ENCODE results near the gene TMEM163.
"Not testable (repeated sequence)": the region's sequence is repeated elsewhere in the genome, so short reads cannot be mapped to it uniquely, and the experiment has no call there.

Gene TMEM163

DNA sequence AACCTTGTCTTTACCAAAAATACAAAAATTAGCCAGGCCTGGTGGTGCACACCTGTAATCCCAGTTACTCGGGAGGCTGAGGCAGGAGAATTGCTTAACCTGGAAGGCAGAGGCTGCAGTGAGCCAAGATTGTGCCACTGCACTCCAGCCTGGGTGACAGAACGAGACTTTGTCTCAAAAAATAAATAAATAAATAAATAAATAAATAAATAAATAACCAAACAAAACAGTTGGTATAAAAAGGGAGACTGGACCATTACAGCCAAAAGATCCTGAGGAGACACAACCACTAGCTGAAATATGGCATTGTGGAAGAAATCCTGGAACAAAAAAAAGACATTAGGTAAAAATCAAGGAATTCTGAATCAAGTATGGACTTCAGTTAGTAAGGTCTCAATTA is 4.9 kb upstream of the TMEM163 start:
- DNase-seq (ENCODE audit: low read depth in 2 of 3, low spot score in 1 of 3) = not testable (repeated sequence)

DNA sequence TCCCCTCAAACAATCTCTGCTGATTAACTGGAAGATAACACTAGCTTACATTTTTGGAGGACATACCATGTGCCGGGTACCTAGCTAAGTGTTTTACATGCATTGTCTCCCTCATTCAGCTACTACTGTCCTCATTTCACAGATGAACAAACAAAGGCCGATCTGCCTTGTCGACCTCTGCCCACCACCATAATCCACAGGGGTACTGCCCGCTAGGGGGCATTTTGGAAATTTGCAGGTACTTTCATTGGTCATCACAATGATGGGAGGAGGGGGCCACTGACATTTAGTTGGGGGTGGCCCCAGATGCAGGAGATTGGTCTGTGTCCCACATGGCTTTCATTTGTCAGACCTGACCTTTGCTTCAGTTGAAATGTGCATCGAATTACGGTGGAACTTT is 3.9 kb upstream of the TMEM163 start:
- DNase-seq (ENCODE audit: low read depth in 2 of 3, low spot score in 1 of 3) = no peak

GRCh38 chr2:134721596-134721995 is 2.8 kb upstream of the TMEM163 start:
- no peak for DNase-seq (ENCODE audit: low read depth in 2 of 3, low spot score in 1 of 3)

- no peak for DNase-seq (ENCODE audit: low read depth in 2 of 3, low spot score in 1 of 3)
These were observed 580 bp downstream of the TMEM163 start for GRCh38 chr2:134718023-134718816.

DNA sequence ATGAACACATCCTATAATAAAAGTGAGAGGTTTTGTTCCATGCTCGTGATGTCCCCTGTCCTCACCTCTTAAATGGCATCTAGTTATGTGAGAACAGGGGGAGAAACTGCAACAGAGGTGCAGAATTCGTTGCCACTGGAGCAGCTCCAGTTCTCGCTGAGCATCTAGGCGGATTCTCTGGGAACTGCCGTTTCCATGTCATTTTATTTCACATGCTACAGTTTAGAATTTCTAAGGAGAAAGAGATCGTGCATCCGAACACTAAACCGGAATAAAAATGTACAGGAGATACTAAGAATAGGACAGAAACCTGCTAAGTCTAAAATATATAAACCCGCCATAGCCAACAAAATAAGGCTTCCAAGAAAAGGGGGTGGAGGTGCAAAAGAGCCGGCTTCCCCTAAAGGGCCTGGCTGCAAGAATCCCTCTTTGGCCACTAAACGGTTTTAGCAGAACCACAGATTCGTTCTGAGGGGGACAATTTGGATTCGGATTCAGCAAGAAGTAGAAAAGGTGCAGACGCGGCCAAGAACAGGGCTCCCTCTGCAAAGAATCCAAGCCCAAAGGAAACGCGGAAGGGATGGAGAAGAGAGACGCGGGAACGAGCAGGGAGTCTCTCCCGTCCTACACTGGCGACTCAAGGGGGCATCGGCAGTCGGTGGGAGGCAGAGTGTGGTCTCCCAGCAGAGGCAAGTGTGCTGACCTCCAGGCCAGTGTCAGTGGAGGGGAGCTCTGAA is 1.3 kb downstream of the TMEM163 start:
- DNase-seq (ENCODE audit: low read depth in 2 of 3, low spot score in 1 of 3) = no peak

DNA sequence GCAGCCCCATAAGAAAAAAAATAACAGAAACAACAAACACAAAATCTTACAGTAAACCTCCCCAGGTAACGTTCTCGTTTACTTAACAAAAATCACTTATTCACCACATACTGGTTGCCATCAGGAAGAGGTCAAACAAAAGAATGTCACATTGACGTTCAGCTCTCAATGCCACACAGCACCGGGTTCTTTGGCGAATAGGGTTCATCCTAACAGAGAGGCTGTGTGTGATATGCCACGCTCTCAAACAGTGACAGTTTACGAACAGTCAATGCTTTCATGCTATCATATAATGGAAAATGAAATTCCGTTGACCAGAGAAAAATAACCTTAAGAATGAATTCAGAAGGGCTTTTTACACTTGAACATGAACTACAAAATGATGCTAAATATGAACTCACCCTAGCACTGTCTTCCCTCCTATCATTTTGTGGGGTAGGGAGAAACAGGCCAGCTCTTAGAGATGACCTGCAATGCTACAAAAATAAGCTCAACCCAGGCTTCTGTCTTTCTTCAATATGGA is 2.0 kb downstream of the TMEM163 start:
- DNase-seq (ENCODE audit: low read depth in 2 of 3, low spot score in 1 of 3) = no peak

GRCh38 chr2:134715932-134716643 is 2.7 kb downstream of the TMEM163 start:
- DNase-seq (ENCODE audit: low read depth in 2 of 3, low spot score in 1 of 3) = no peak

DNA sequence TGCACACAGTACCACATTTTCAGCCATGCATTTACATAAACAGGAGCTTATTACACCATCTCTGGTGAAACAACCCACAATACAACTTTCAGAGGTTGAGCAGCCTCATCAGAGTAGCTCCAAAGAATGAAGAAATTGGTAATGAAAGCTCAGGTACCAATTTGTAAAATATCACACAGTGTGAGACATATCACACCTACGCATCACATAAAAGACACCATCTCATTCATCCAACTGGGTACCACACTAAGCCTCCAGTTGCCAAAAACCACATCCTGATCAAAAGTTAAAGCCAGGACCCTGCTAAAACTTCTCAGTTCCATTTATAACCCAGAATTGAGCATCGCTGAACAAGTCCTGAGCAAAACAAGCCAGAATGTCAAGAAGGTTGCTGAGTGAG is 4.6 kb downstream of the TMEM163 start:
- no peak for DNase-seq (ENCODE audit: low read depth in 2 of 3, low spot score in 1 of 3)

GRCh38 chr2:134713606-134714005 is 5.2 kb downstream of the TMEM163 start:
- no peak for DNase-seq (ENCODE audit: low read depth in 2 of 3, low spot score in 1 of 3)

- DNase-seq (ENCODE audit: low read depth in 2 of 3, low spot score in 1 of 3) = no peak
These were observed 5.6 kb downstream of the TMEM163 start for GRCh38 chr2:134713176-134713575.

- no peak for DNase-seq (ENCODE audit: low read depth in 2 of 3, low spot score in 1 of 3)
These were observed 6.1 kb downstream of the TMEM163 start for GRCh38 chr2:134712736-134713135.

- DNase-seq (ENCODE audit: low read depth in 2 of 3, low spot score in 1 of 3) = no peak
These were observed 6.5 kb downstream of the TMEM163 start for GRCh38 chr2:134712299-134712698.

- no peak for DNase-seq (ENCODE audit: low read depth in 2 of 3, low spot score in 1 of 3)
These were observed 7.1 kb downstream of the TMEM163 start for GRCh38 chr2:134711692-134712091.

- no peak for DNase-seq (ENCODE audit: low read depth in 2 of 3, low spot score in 1 of 3)
These were observed 11.5 kb downstream of the TMEM163 start for GRCh38 chr2:134707330-134707676.

DNA sequence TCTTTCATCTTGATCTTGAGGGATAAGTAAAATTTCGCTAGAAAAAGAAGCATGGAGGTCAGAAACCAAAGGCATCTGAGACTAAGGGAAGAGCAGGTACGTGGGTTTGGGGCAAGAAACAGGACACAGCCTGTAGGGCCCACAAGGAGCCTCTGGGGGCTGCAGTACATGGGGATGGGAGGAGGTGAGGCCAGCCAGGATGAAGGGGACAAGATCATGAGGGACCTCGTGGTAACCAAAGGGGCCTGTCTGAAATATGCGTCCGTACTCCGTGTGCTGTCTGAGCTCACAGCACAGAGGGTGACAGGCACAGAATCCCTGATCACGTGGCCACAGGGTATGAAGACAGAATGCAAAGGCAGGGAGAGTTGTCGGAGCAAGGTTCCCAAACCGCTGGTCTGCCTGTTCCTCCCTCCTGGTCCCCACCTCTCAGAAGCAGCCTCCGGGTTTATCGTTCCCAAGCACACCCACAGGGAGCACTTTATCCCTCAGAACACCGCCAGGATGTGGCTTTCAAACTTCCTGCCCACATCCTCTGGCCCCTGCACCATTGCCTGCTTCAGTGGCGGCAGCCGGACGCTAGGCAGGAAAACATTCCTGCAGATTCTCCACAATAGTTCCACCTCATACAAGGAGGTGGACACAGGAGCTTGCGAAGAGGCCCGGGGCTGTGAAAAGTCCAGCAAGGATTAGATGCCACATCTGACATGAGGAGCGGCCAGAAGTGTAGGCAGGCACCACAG is 12.0 kb downstream of the TMEM163 start:
- DNase-seq (ENCODE audit: low read depth in 2 of 3, low spot score in 1 of 3) = no peak

- DNase-seq (ENCODE audit: low read depth in 2 of 3, low spot score in 1 of 3) = no peak
These were observed 12.8 kb downstream of the TMEM163 start for GRCh38 chr2:134705861-134706586.

GRCh38 chr2:134704173-134704572 is 14.6 kb downstream of the TMEM163 start:
- DNase-seq (ENCODE audit: low read depth in 2 of 3, low spot score in 1 of 3) = no peak

- no peak for DNase-seq (ENCODE audit: low read depth in 2 of 3, low spot score in 1 of 3)
These were observed 15.4 kb downstream of the TMEM163 start for GRCh38 chr2:134703426-134703825.

GRCh38 chr2:134700730-134701129 is 18.1 kb downstream of the TMEM163 start:
- no peak for DNase-seq (ENCODE audit: low read depth in 2 of 3, low spot score in 1 of 3)

- DNase-seq (ENCODE audit: low read depth in 2 of 3, low spot score in 1 of 3) = no peak
These were observed 24.4 kb downstream of the TMEM163 start for GRCh38 chr2:134694411-134694810.

All from stimulated activated CD4-positive, alpha-beta T cell treated with anti-CD3 and anti-CD28 coated beads, Interleukin-12 subunit alpha, Interleukin-12 subunit beta, amount 100 ng/mL, for 48 hours (primary cell).